Loucy (cell line): ENCODE results near the gene FGR.

Source experiments
- CTCF ChIP-seq: fragments of 200-600 bp; sonication (generic); conservative IDR thresholded peaks from 2 replicates; pipeline ENCODE4 v1.5.1; 2014; ENCODE audit warnings: mild to moderate bottlenecking, antibody characterized with exemption, low read length
- EZH2phosphoT487 ChIP-seq: fragments of 200-600 bp; IDR thresholded peaks from 2 replicates; pipeline ENCODE4 v1.6.1; 2018; ENCODE audit warnings: antibody characterized with exemption, mild to moderate bottlenecking, moderate library complexity, borderline replicate concordance

GRCh38 chr1:27589841-27590426 is 45.1 kb downstream of the FGR start:
- TF ChIP-seq CTCF (no peak), EZH2phosphoT487 (no peak)
